WTC11 (cell line): ENCODE measurements around the gene CIPC. TPM values are rescaled to one million over a fixed set of nuclear protein-coding genes. Genes with fewer than 3 reads are reported as not detected.

Experiments
- ATAC-seq: fragments of 200-7000 bp; cut with Tn5 transposase; 2 replicates; pipeline ENCODE4 v1.10.0; 2021; ENCODE audit warnings: mild to moderate bottlenecking, moderate library complexity
- CTCF ChIA-PET: fragments of 300-600 bp; sonication (Branson Sonifier 250); formaldehyde crosslinking; loops from one replicate; lab custom pipeline; 2021; ENCODE audit warnings: antibody characterized with exemption; lab: Charles Lee
- POLR2A ChIA-PET: fragments of 350-600 bp; sonication (Branson Sonifier 250); formaldehyde crosslinking; loops from one replicate; lab custom pipeline; 2021; ENCODE audit warnings: antibody characterized with exemption; lab: Charles Lee
- DNase-seq: peaks from one replicate; pipeline ENCODE4 v3.0.0; 2021; ENCODE audit warnings: low spot score
- H3K27ac Mint-ChIP-seq: 2 replicates; pipeline ENCODE4 v1.8.0; 2021; ENCODE audit warnings: mixed read lengths
- H3K27me3 Mint-ChIP-seq: 2 replicates; pipeline ENCODE4 v1.8.0; 2021; ENCODE audit warnings: low read depth, mild to moderate bottlenecking, moderate library complexity, mixed read lengths
- H3K36me3 Mint-ChIP-seq: 2 replicates; pipeline ENCODE4 v1.8.0; 2021; ENCODE audit warnings: mixed read lengths
- H3K4me1 Mint-ChIP-seq: 2 replicates; pipeline ENCODE4 v1.8.0; 2022; ENCODE audit warnings: mixed read lengths
- H3K4me3 Mint-ChIP-seq: 2 replicates; pipeline ENCODE4 v1.8.0; 2021; ENCODE audit warnings: mild to moderate bottlenecking, moderate library complexity, mixed read lengths
- H3K9me3 Mint-ChIP-seq: 2 replicates; pipeline ENCODE4 v1.8.0; 2021; ENCODE audit warnings: mixed read lengths
- CREB1 ChIP-seq: sonication (generic); formaldehyde crosslinking; IDR thresholded peaks from 2 replicates; pipeline ENCODE4 v1.8.0; 2023; ENCODE audit warnings: mild to moderate bottlenecking, missing genetic modification reagents
- CREM ChIP-seq: sonication (generic); formaldehyde crosslinking; IDR thresholded peaks from 2 replicates; pipeline ENCODE4 v1.8.1; 2022; ENCODE audit warnings: mild to moderate bottlenecking, missing genetic modification reagents, moderate library complexity
- ELF4 ChIP-seq: sonication (generic); formaldehyde crosslinking; IDR thresholded peaks from 2 replicates; pipeline ENCODE4 v1.8.1; 2022; ENCODE audit warnings: low read depth, mild to moderate bottlenecking, moderate library complexity, missing genetic modification reagents
- GRHL2 ChIP-seq: fragments of 250-450 bp; sonication (Bioruptor Pico); IDR thresholded peaks from 2 replicates; pipeline ENCODE4 v1.8.0; 2022; ENCODE audit warnings: mild to moderate bottlenecking, moderate library complexity; ENCODE audit not compliant: insufficient replicate concordance, severe bottlenecking
- JAZF1 ChIP-seq: fragments of 250-450 bp; sonication (Bioruptor Pico); IDR thresholded peaks from 2 replicates; pipeline ENCODE4 v1.9.0; 2021; ENCODE audit warnings: moderate library complexity, mild to moderate bottlenecking, inconsistent platforms
- JUN ChIP-seq: sonication (generic); formaldehyde crosslinking; IDR thresholded peaks from 2 replicates; pipeline ENCODE4 v1.8.0; 2023; ENCODE audit warnings: mild to moderate bottlenecking, missing genetic modification reagents
- NFE2L1 ChIP-seq: sonication (generic); formaldehyde crosslinking; IDR thresholded peaks from 2 replicates; pipeline ENCODE4 v1.8.1; 2023; ENCODE audit warnings: missing genetic modification reagents
- SOX15 ChIP-seq: fragments of 250-450 bp; sonication (Bioruptor Pico); IDR thresholded peaks from 2 replicates; pipeline ENCODE4 v1.9.0; 2021; ENCODE audit warnings: mild to moderate bottlenecking
- TCF7 ChIP-seq: sonication (generic); formaldehyde crosslinking; IDR thresholded peaks from 2 replicates; pipeline ENCODE4 v1.8.0; 2022; ENCODE audit warnings: mild to moderate bottlenecking, low read depth, missing genetic modification reagents, moderate library complexity
- ZBTB21 ChIP-seq: sonication (generic); formaldehyde crosslinking; IDR thresholded peaks from 2 replicates; pipeline ENCODE4 v1.8.1; 2023; ENCODE audit warnings: mild to moderate bottlenecking, missing genetic modification reagents, borderline replicate concordance
- ZNF416 ChIP-seq: fragments of 250-450 bp; sonication (Bioruptor Pico); IDR thresholded peaks from 2 replicates; pipeline ENCODE4 v1.9.0; 2021; ENCODE audit warnings: mild to moderate bottlenecking, inconsistent platforms
- total RNA-seq: library from RNA; stranded (reverse); gene quantifications from 3 replicates; pipeline ENCODE4 v1.2.3, GENCODE V29; 2021
- TF ChIP-seq, protein P1 (sequence below): sonication (generic); formaldehyde crosslinking; IDR thresholded peaks from 2 replicates; pipeline ENCODE4 v1.8.0; 2022; ENCODE audit warnings: mild to moderate bottlenecking, missing genetic modification reagents
- TF ChIP-seq, protein P2 (sequence below): sonication (generic); formaldehyde crosslinking; IDR thresholded peaks from 2 replicates; pipeline ENCODE4 v1.8.1; 2023; ENCODE audit warnings: mild to moderate bottlenecking, missing genetic modification reagents
- TF ChIP-seq, protein P3 (sequence below): sonication (generic); formaldehyde crosslinking; IDR thresholded peaks from 2 replicates; pipeline ENCODE4 v1.8.0; 2022; ENCODE audit warnings: mild to moderate bottlenecking, missing genetic modification reagents
- TF ChIP-seq, protein P4 (sequence below): sonication (generic); formaldehyde crosslinking; IDR thresholded peaks from 2 replicates; pipeline ENCODE4 v1.8.1; 2023; ENCODE audit warnings: mild to moderate bottlenecking, moderate library complexity, missing genetic modification reagents
- TF ChIP-seq, protein P5 (sequence below): fragments of 250-450 bp; sonication (Bioruptor Pico); IDR thresholded peaks from 2 replicates; pipeline ENCODE4 v1.9.0; 2021; ENCODE audit warnings: mild to moderate bottlenecking, borderline replicate concordance
- TF ChIP-seq, protein P6 (sequence below): sonication (generic); formaldehyde crosslinking; conservative IDR thresholded peaks from 2 replicates; pipeline ENCODE4 v1.8.1; 2023; ENCODE audit warnings: mild to moderate bottlenecking, low read depth, missing genetic modification reagents, moderate library complexity
- TF ChIP-seq, protein P7 (sequence below): fragments of 200-600 bp; IDR thresholded peaks from 2 replicates; pipeline ENCODE4 v1.8.0; 2022; ENCODE audit warnings: antibody characterized with exemption
- TF ChIP-seq, protein P8 (sequence below): fragments of 250-450 bp; sonication (Bioruptor Pico); IDR thresholded peaks from 2 replicates; pipeline ENCODE4 v1.8.0; 2021; ENCODE audit warnings: mild to moderate bottlenecking

The CIPC gene
- total RNA-seq, 1 experiment from 2014 or later, result 25.4 TPM

DNA sequence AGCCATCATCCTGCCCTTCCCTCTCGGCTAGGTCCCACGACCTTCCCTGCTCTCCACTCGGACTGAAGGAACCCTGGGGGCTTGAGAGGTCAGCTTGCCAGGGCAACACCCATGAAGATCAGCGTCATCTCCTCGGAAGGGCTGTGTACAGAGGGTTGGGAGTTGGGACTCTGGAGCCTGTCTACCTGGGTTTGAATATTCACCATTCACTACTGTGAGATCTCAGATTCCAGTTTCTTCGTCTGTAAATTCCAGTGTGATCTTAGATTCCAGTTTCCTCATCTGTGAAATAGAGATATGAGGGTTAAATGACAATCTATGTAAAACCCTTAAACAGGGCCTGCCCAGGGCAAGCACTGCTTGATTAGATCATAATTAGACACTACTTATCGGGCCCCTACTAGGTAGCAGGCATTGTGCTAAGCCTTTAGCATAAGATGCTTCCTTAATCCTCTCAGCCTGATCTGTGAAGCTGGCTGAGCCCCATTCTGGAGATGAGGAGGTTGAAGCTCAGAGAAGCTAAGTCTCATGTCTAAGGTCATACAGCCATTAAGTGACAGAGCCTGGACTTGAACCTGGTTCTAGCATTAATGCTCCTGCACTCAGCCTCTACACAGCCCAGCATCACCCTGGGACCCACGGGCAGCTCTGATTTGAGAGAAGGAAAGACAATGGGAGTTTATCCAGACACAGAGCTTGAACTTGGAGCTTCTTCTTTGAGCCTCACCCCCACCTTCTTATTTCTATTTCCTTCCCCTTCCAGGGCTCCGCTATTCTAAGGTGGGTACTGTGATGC, 44.1 kb downstream of the CIPC start:
- peak overlapping the region; percentile 88 for H3K4me3 Mint-ChIP-seq
- ATAC-seq (no peak; the same call in 1 of the 2 replicates), DNase-seq (no peak)
- CTCF ChIA-PET, result interaction anchor here (0.7 to 8.3 kb wide), 30 partner anchors 7 to 466 kb away, joined by 3 to 147 read pairs (median 4); partner anchors contain the start of genes GSTZ1 and TMEM63C
- peaks cover 66% of the 10 kb centered on the region for H3K4me1 Mint-ChIP-seq
- peaks cover 4% of the 10 kb centered on the region; the same call in 1 of the 2 replicates for H3K27me3 Mint-ChIP-seq
- POLR2A ChIA-PET, result interaction anchor here (1.0 to 1.2 kb wide), 4 partner anchors 10 to 113 kb away, joined by 3 to 7 read pairs (median 4); no protein-coding TSS in a partner anchor
- peaks cover 12% of the 10 kb centered on the region for H3K36me3 Mint-ChIP-seq
- H3K27ac Mint-ChIP-seq, result peak overlapping the region; percentile 96
- no peaks in the 10 kb centered on the region for H3K9me3 Mint-ChIP-seq
- TF ChIP-seq GRHL2 (CRISPR knock-in tag) (no peak), ZBTB21 (CRISPR knock-in tag) (no peak; the same call in 1 of the 2 replicates), ELF4 (CRISPR knock-in tag) (no peak), JAZF1 (CRISPR knock-in tag) (no peak), SOX15 (no peak), JUN (CRISPR knock-in tag) (no peak), ZNF416 (CRISPR knock-in tag) (no peak), TCF7 (CRISPR knock-in tag) (no peak), CREB1 (no peak), NFE2L1 (no peak), CREM (CRISPR knock-in tag) (peak; percentile 56; the same call in 1 of the 2 replicates)
- TF ChIP-seq, protein P1, sequence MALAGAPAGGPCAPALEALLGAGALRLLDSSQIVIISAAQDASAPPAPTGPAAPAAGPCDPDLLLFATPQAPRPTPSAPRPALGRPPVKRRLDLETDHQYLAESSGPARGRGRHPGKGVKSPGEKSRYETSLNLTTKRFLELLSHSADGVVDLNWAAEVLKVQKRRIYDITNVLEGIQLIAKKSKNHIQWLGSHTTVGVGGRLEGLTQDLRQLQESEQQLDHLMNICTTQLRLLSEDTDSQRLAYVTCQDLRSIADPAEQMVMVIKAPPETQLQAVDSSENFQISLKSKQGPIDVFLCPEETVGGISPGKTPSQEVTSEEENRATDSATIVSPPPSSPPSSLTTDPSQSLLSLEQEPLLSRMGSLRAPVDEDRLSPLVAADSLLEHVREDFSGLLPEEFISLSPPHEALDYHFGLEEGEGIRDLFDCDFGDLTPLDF, result no peak
- TF ChIP-seq, protein P2, sequence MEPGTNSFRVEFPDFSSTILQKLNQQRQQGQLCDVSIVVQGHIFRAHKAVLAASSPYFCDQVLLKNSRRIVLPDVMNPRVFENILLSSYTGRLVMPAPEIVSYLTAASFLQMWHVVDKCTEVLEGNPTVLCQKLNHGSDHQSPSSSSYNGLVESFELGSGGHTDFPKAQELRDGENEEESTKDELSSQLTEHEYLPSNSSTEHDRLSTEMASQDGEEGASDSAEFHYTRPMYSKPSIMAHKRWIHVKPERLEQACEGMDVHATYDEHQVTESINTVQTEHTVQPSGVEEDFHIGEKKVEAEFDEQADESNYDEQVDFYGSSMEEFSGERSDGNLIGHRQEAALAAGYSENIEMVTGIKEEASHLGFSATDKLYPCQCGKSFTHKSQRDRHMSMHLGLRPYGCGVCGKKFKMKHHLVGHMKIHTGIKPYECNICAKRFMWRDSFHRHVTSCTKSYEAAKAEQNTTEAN (CRISPR knock-in tag), result 0 out of 2 replicates have a peak, but pooled peaks have one; percentile 32
- TF ChIP-seq, protein P3, sequence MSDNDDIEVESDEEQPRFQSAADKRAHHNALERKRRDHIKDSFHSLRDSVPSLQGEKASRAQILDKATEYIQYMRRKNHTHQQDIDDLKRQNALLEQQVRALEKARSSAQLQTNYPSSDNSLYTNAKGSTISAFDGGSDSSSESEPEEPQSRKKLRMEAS (CRISPR knock-in tag), result 0 out of 2 replicates have a peak, but pooled peaks have one; percentile 3
- TF ChIP-seq, protein P4, sequence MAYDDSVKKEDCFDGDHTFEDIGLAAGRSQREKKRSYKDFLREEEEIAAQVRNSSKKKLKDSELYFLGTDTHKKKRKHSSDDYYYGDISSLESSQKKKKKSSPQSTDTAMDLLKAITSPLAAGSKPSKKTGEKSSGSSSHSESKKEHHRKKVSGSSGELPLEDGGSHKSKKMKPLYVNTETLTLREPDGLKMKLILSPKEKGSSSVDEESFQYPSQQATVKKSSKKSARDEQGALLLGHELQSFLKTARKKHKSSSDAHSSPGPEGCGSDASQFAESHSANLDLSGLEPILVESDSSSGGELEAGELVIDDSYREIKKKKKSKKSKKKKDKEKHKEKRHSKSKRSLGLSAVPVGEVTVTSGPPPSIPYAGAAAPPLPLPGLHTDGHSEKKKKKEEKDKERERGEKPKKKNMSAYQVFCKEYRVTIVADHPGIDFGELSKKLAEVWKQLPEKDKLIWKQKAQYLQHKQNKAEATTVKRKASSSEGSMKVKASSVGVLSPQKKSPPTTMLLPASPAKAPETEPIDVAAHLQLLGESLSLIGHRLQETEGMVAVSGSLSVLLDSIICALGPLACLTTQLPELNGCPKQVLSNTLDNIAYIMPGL (CRISPR knock-in tag), result no peak
- TF ChIP-seq, protein P5, sequence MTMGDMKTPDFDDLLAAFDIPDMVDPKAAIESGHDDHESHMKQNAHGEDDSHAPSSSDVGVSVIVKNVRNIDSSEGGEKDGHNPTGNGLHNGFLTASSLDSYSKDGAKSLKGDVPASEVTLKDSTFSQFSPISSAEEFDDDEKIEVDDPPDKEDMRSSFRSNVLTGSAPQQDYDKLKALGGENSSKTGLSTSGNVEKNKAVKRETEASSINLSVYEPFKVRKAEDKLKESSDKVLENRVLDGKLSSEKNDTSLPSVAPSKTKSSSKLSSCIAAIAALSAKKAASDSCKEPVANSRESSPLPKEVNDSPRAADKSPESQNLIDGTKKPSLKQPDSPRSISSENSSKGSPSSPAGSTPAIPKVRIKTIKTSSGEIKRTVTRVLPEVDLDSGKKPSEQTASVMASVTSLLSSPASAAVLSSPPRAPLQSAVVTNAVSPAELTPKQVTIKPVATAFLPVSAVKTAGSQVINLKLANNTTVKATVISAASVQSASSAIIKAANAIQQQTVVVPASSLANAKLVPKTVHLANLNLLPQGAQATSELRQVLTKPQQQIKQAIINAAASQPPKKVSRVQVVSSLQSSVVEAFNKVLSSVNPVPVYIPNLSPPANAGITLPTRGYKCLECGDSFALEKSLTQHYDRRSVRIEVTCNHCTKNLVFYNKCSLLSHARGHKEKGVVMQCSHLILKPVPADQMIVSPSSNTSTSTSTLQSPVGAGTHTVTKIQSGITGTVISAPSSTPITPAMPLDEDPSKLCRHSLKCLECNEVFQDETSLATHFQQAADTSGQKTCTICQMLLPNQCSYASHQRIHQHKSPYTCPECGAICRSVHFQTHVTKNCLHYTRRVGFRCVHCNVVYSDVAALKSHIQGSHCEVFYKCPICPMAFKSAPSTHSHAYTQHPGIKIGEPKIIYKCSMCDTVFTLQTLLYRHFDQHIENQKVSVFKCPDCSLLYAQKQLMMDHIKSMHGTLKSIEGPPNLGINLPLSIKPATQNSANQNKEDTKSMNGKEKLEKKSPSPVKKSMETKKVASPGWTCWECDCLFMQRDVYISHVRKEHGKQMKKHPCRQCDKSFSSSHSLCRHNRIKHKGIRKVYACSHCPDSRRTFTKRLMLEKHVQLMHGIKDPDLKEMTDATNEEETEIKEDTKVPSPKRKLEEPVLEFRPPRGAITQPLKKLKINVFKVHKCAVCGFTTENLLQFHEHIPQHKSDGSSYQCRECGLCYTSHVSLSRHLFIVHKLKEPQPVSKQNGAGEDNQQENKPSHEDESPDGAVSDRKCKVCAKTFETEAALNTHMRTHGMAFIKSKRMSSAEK, result no peak
- TF ChIP-seq, protein P6, sequence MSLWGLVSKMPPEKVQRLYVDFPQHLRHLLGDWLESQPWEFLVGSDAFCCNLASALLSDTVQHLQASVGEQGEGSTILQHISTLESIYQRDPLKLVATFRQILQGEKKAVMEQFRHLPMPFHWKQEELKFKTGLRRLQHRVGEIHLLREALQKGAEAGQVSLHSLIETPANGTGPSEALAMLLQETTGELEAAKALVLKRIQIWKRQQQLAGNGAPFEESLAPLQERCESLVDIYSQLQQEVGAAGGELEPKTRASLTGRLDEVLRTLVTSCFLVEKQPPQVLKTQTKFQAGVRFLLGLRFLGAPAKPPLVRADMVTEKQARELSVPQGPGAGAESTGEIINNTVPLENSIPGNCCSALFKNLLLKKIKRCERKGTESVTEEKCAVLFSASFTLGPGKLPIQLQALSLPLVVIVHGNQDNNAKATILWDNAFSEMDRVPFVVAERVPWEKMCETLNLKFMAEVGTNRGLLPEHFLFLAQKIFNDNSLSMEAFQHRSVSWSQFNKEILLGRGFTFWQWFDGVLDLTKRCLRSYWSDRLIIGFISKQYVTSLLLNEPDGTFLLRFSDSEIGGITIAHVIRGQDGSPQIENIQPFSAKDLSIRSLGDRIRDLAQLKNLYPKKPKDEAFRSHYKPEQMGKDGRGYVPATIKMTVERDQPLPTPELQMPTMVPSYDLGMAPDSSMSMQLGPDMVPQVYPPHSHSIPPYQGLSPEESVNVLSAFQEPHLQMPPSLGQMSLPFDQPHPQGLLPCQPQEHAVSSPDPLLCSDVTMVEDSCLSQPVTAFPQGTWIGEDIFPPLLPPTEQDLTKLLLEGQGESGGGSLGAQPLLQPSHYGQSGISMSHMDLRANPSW (CRISPR knock-in tag), result no peak
- TF ChIP-seq, protein P7, sequence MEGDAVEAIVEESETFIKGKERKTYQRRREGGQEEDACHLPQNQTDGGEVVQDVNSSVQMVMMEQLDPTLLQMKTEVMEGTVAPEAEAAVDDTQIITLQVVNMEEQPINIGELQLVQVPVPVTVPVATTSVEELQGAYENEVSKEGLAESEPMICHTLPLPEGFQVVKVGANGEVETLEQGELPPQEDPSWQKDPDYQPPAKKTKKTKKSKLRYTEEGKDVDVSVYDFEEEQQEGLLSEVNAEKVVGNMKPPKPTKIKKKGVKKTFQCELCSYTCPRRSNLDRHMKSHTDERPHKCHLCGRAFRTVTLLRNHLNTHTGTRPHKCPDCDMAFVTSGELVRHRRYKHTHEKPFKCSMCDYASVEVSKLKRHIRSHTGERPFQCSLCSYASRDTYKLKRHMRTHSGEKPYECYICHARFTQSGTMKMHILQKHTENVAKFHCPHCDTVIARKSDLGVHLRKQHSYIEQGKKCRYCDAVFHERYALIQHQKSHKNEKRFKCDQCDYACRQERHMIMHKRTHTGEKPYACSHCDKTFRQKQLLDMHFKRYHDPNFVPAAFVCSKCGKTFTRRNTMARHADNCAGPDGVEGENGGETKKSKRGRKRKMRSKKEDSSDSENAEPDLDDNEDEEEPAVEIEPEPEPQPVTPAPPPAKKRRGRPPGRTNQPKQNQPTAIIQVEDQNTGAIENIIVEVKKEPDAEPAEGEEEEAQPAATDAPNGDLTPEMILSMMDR, result no peak
- TF ChIP-seq, protein P8, sequence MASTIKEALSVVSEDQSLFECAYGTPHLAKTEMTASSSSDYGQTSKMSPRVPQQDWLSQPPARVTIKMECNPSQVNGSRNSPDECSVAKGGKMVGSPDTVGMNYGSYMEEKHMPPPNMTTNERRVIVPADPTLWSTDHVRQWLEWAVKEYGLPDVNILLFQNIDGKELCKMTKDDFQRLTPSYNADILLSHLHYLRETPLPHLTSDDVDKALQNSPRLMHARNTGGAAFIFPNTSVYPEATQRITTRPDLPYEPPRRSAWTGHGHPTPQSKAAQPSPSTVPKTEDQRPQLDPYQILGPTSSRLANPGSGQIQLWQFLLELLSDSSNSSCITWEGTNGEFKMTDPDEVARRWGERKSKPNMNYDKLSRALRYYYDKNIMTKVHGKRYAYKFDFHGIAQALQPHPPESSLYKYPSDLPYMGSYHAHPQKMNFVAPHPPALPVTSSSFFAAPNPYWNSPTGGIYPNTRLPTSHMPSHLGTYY (CRISPR knock-in tag), result no peak
